HCT116 (cell line): ENCODE results near the gene ORC4. TPM values are rescaled to one million over a fixed set of nuclear protein-coding genes. Genes with fewer than 3 reads are reported as not detected.

Source experiments
- ATAC-seq: fragments of 200-7000 bp; cut with Tn5 transposase; 2 replicates; pipeline ENCODE4 v1.9.1; 2020; ENCODE audit warnings: mild to moderate bottlenecking, moderate library complexity
- BruUV-seq: library from RNA; stranded (reverse); fragments of 400-500 nt; replicated peaks from 2 replicates; lab custom pipeline; 2021; lab: Mats Ljungman, UMichigan
- CTCF ChIA-PET: fragments of 300-600 bp; sonication (Branson Sonifier 250); formaldehyde crosslinking; loops from one replicate; lab custom pipeline; 2021; ENCODE audit warnings: antibody characterized with exemption; lab: Charles Lee
- POLR2A ChIA-PET: fragments of 300-600, 350-600 bp; sonication (Branson Sonifier 250); formaldehyde crosslinking; loops from one replicate; lab custom pipeline; 2021; ENCODE audit warnings: antibody characterized with exemption; lab: Charles Lee
- RAD21 ChIA-PET, 2 experiments: fragments of 300-600 bp; sonication (Branson Sonifier 250); formaldehyde crosslinking; loops; one replicate each; lab custom pipeline; 2023; ENCODE audit warnings: low total read pairs in 2 of 2; ENCODE audit not compliant: uncharacterized antibody in 2 of 2, unreplicated experiment in 2 of 2, low non-redundant PET in 1 of 2; lab: Charles Lee
- DNase-seq: peaks from one replicate; pipeline ENCODE4 v3.0.0-alpha.2; 2010; ENCODE audit warnings: low read depth, low spot score
- H2AFZ ChIP-seq: fragments of 200-600 bp; shearing (Covaris generic), sonication (generic); 2 replicates; pipeline ENCODE4 v1.6.1; 2017; ENCODE audit warnings: low read depth, mixed run types, mixed read lengths, antibody characterized with exemption, low read length; ENCODE audit not compliant: poor library complexity, severe bottlenecking
- H3K27ac ChIP-seq: 2 replicates; pipeline ENCODE4 v1.5.1; 2012; ENCODE audit warnings: low read depth, low read length
- H3K27me3 ChIP-seq: fragments of 200-600 bp; sonication (generic); 2 replicates; pipeline ENCODE4 v1.6.1; 2016; ENCODE audit warnings: mixed run types, low read length, mixed read lengths; ENCODE audit not compliant: insufficient read depth
- H3K36me3 ChIP-seq, 2 experiments: fragments of 200-500 bp in 1 of 2; fragments of 200-600 bp in 1 of 2; sonication (Bioruptor generic) in 1 of 2; sonication (generic) in 1 of 2; 2 replicates each; pipeline versions ENCODE4 v1.5.1 to v1.6.1; 2014 to 2016; ENCODE audit warnings: low read length in 2 of 2, inconsistent platforms in 1 of 2, mixed read lengths in 1 of 2, mixed run types in 1 of 2; ENCODE audit not compliant: insufficient read depth in 2 of 2, control insufficient read depth in 1 of 2
- H3K4me1 ChIP-seq, 2 experiments: fragments of 200-600 bp in 1 of 2; sonication (generic) in 1 of 2; 2 replicates each; pipeline versions ENCODE4 v1.5.1 to v1.6.1; 2012 to 2017; ENCODE audit warnings: low read length in 2 of 2, inconsistent platforms in 1 of 2, mild to moderate bottlenecking in 1 of 2, mixed read lengths in 1 of 2, mixed run types in 1 of 2, moderate library complexity in 1 of 2; ENCODE audit not compliant: insufficient read depth in 2 of 2, control insufficient read depth in 1 of 2
- H3K4me2 ChIP-seq: fragments of 200-600 bp; sonication (generic); 2 replicates; pipeline ENCODE4 v1.6.1; 2017; ENCODE audit warnings: mixed run types, low read length, mixed read lengths
- H3K4me3 ChIP-seq, 2 experiments: fragments of 200-600 bp in 1 of 2; sonication (generic) in 1 of 2; replicated peaks in 1 of 2; 2 replicates each; pipeline ENCODE4 v1.5.1; 2011 to 2016; ENCODE audit warnings: low read length in 2 of 2, control low read depth in 1 of 2, low read depth in 1 of 2, mild to moderate bottlenecking in 1 of 2, mixed read lengths in 1 of 2, mixed run types in 1 of 2
- H3K79me2 ChIP-seq: fragments of 200-600 bp; sonication (generic); 2 replicates; pipeline ENCODE4 v1.6.1; 2017; ENCODE audit warnings: mild to moderate bottlenecking, mixed run types, low read length, moderate library complexity, mixed read lengths; ENCODE audit not compliant: insufficient read depth
- H3K9ac ChIP-seq: fragments of 200-600 bp; sonication (generic); 2 replicates; pipeline ENCODE4 v1.6.1; 2016; ENCODE audit warnings: low read length, mixed read lengths
- H3K9me2 ChIP-seq: fragments of 200-600 bp; sonication (generic), shearing (Covaris generic); 2 replicates; pipeline ENCODE4 v1.6.1; 2017; ENCODE audit warnings: mixed run types, mild to moderate bottlenecking, moderate library complexity; ENCODE audit not compliant: insufficient read depth
- H3K9me3 ChIP-seq, 2 experiments: fragments of 200-500 bp in 1 of 2; fragments of 200-600 bp in 1 of 2; sonication (Bioruptor generic) in 1 of 2; sonication (generic) in 1 of 2; 2 replicates each; pipeline ENCODE4 v1.6.1; 2014 to 2017; ENCODE audit warnings: low read length in 2 of 2, mixed read lengths in 2 of 2, inconsistent platforms in 1 of 2, low read depth in 1 of 2, mild to moderate bottlenecking in 1 of 2, mixed run types in 1 of 2, moderate library complexity in 1 of 2; ENCODE audit not compliant: control insufficient read depth in 1 of 2, insufficient read depth in 1 of 2
- H4K20me1 ChIP-seq: fragments of 200-600 bp; sonication (generic), shearing (Covaris generic); 2 replicates; pipeline ENCODE4 v1.6.1; 2017; ENCODE audit warnings: mixed run types, mild to moderate bottlenecking, moderate library complexity; ENCODE audit not compliant: insufficient read depth
- ATF3 ChIP-seq: IDR thresholded peaks from 2 replicates; pipeline ENCODE4 v1.6.1; 2012
- CTCF ChIP-seq, 3 experiments: fragments of 200-600 bp in 1 of 3; sonication (generic) in 1 of 3; IDR thresholded peaks in 2 of 3; conservative IDR thresholded peaks in 1 of 3; 2 replicates each; pipeline ENCODE4 v1.5.1; 2012 to 2017; ENCODE audit warnings: low read depth in 2 of 3, low read length in 2 of 3, antibody characterized with exemption in 1 of 3, borderline replicate concordance in 1 of 3, control low read depth in 1 of 3, mild to moderate bottlenecking in 1 of 3, mixed read lengths in 1 of 3, mixed run types in 1 of 3, moderate library complexity in 1 of 3; ENCODE audit not compliant: insufficient read depth in 1 of 3
- ELF1 ChIP-seq: IDR thresholded peaks from 2 replicates; pipeline ENCODE4 v1.6.1; 2012; ENCODE audit warnings: low read depth, borderline replicate concordance
- EZH2 ChIP-seq: fragments of 200-600 bp; sonication (generic); IDR thresholded peaks from 2 replicates; pipeline ENCODE4 v1.6.1; 2017; ENCODE audit warnings: antibody characterized with exemption, mixed run types
- EZH2phosphoT487 ChIP-seq: fragments of 200-600 bp; IDR thresholded peaks from 2 replicates; pipeline ENCODE4 v1.6.1; 2018; ENCODE audit warnings: antibody characterized with exemption, borderline replicate concordance
- FOSL1 ChIP-seq: IDR thresholded peaks from 2 replicates; pipeline ENCODE4 v1.6.1; 2012; ENCODE audit warnings: low read depth
- JUND ChIP-seq: IDR thresholded peaks from 2 replicates; pipeline ENCODE4 v1.6.1; 2012
- MAX ChIP-seq: IDR thresholded peaks from 2 replicates; pipeline ENCODE4 v1.6.1; 2012
- SIN3A ChIP-seq: IDR thresholded peaks from 2 replicates; pipeline ENCODE4 v1.6.1; 2012; ENCODE audit warnings: low read depth
- SRF ChIP-seq: IDR thresholded peaks from 2 replicates; pipeline ENCODE4 v1.6.1; 2012; ENCODE audit warnings: low read depth
- ZNF274 ChIP-seq: fragments of 200-500 bp; sonication (Bioruptor generic); IDR thresholded peaks from 2 replicates; pipeline ENCODE4 v1.6.1; 2014; ENCODE audit warnings: mild to moderate bottlenecking, low read depth, low read length, inconsistent platforms
- intact Hi-C: fragments of 100-400 bp; cut with micrococcal nuclease; formaldehyde crosslinking; loops from 2 replicates; pipeline ENCODE4 v1.10.0; 2022
- total RNA-seq: library from RNA; stranded (reverse); gene quantifications from one replicate; pipeline ENCODE4 v1.2.1, GENCODE V29; 2021; ENCODE audit not compliant: unreplicated experiment

Gene ORC4
- total RNA-seq, 1 experiment from 2014 or later, result 51.0 TPM

- CTCF ChIA-PET, result no interaction called here
- Histone ChIP-seq H3K9ac (no peak overlapping the region), H2AFZ (no peak overlapping the region), H3K4me3 (no peak overlapping the region), H4K20me1 (0 out of 2 replicates have a peak, but pooled peaks cover 3% of the 10 kb centered on the region), H3K9me3 (no peaks in the 10 kb centered on the region), H3K36me3 (no peaks in the 10 kb centered on the region), H3K9me2 (no peaks in the 10 kb centered on the region), H3K27me3 (no peaks in the 10 kb centered on the region), H3K79me2 (no peaks in the 10 kb centered on the region; the same call in 1 of the 2 replicates), H3K27ac (no peak overlapping the region), H3K4me2 (no peak overlapping the region), H3K4me1 (no peaks in the 10 kb centered on the region)
- no peak for ATAC-seq
- intact Hi-C loops, result no loop called here
- no TSS peak for BruUV-seq
- TF ChIP-seq CTCF (IDR thresholded peaks at IDR 0.05 in 2 of 3, conservative IDR thresholded peaks at IDR 0.05 in 1 of 3; ENCODE audit: borderline replicate concordance in 1 of 3, insufficient read depth in 1 of 3, low read depth in 2 of 3, low read length in 2 of 3) (no peak), ATF3 (no peak), JUND (no peak), SIN3A (no peak), ZNF274 (no peak), MAX (no peak), ELF1 (no peak), EZH2phosphoT487 (no peak), SRF (no peak), EZH2 (no peak), FOSL1 (no peak)
- RAD21 ChIA-PET, result no interaction called here
- POLR2A ChIA-PET, result interaction anchor here (0.6 kb wide), 1 partner anchor 26 kb away, joined by 4 read pairs; the partner anchor contains the start of genes MBD5 and ORC4
- no peak for DNase-seq
Measured at GRCh38 chr2:148046802-148047201, 26.3 kb upstream of the ORC4 start.
